K562 (cell line): ENCODE data around the gene CDC37. TPM values are rescaled to one million over a fixed set of nuclear protein-coding genes. Genes with fewer than 3 reads are reported as not detected.

Experiments used
- KLF13 ChIP-seq: fragments of 450-650 bp; IDR thresholded peaks from 2 replicates; pipeline ENCODE4 v1.6.1; 2016; ENCODE audit warnings: missing genetic modification characterization, low read depth, mild to moderate bottlenecking, missing compliant biosample characterization, moderate library complexity, borderline replicate concordance
- MED1 ChIP-seq: sonication (generic); formaldehyde crosslinking; IDR thresholded peaks from 2 replicates; pipeline ENCODE4 v1.8.1; 2023; ENCODE audit warnings: missing genetic modification reagents, borderline replicate concordance
- POLR2H ChIP-seq: IDR thresholded peaks from 2 replicates; pipeline ENCODE4 v1.6.1; 2016; ENCODE audit warnings: missing genetic modification characterization, low read depth, mild to moderate bottlenecking, control low read depth, missing compliant biosample characterization, moderate library complexity
- SAFB ChIP-seq: fragments of 200-400 bp; formaldehyde crosslinking; IDR thresholded peaks from 2 replicates; pipeline ENCODE4 v1.6.1; 2017; ENCODE audit warnings: low read depth, low read length, borderline replicate concordance
- SRSF9 ChIP-seq: fragments of 200-400 bp; formaldehyde crosslinking; IDR thresholded peaks from 2 replicates; pipeline ENCODE4 v1.6.1; 2017; ENCODE audit warnings: low read depth, low read length, borderline replicate concordance
- TEAD4 ChIP-seq, 2 experiments: sonication (generic) in 1 of 2; formaldehyde crosslinking in 1 of 2; IDR thresholded peaks; 2 replicates each; pipeline versions ENCODE4 v1.6.1 to v1.8.0; 2012 to 2022; ENCODE audit warnings: borderline replicate concordance in 1 of 2, inconsistent platforms in 1 of 2, low read length in 1 of 2, mild to moderate bottlenecking in 1 of 2, missing genetic modification reagents in 1 of 2
- ZC3H11A ChIP-seq: IDR thresholded peaks from 2 replicates; pipeline ENCODE4 v1.6.1; 2012; ENCODE audit warnings: low read depth, low read length, improper control_type of control experiment
- polyA plus RNA-seq, 8 experiments: library from polyadenylated mRNA; depleted of rRNA in 4 of 8; stranded (reverse) in 5 of 8; unstranded in 3 of 8; fragments of >200 nt; fragmentation: Nextera tagmentation in 2 of 8; fragmentation: Illumina TruSeq in 1 of 8; extraction: Ambion mirVana in 2 of 8; extraction: Trizol in 1 of 8; gene quantifications; 2 replicates each; pipeline versions ENCODE4 v1.2.1 to v1.2.3, GENCODE V29; 2011 to 2014; ENCODE audit warnings: inconsistent platforms in 1 of 8, missing spikeins in 1 of 8
- total RNA-seq, 7 experiments: library from RNA; depleted of rRNA in 6 of 7; stranded (reverse); fragments of >200 nt in 6 of 7; fragmentation: Illumina TruSeq in 2 of 7; extraction: Trizol in 2 of 7; gene quantifications; 2 replicates each; pipeline versions ENCODE4 v1.2.1 to v1.2.3, GENCODE V29; 2011 to 2021; ENCODE audit warnings: low replicate concordance in 1 of 7
- TF ChIP-seq, protein P1 (sequence below), 2 experiments: fragments of 450-650 bp; IDR thresholded peaks; 2 replicates each; pipeline ENCODE4 v1.6.1; 2016; ENCODE audit warnings: mild to moderate bottlenecking in 2 of 2, borderline replicate concordance in 1 of 2, low read depth in 1 of 2, moderate library complexity in 1 of 2
- TF ChIP-seq, protein P2 (sequence below): fragments of 250-450 bp; sonication (Bioruptor Pico); IDR thresholded peaks from 2 replicates; pipeline ENCODE4 v1.8.0; 2022; ENCODE audit warnings: moderate library complexity, mild to moderate bottlenecking, inconsistent platforms
- TF ChIP-seq, protein P3 (sequence below): sonication (generic); formaldehyde crosslinking; IDR thresholded peaks from 2 replicates; pipeline ENCODE4 v1.8.1; 2023; ENCODE audit warnings: mild to moderate bottlenecking, missing genetic modification reagents, moderate library complexity
- TF ChIP-seq, protein P4 (sequence below): fragments of 200-400 bp; formaldehyde crosslinking; IDR thresholded peaks from 2 replicates; pipeline ENCODE4 v1.6.1; 2017; ENCODE audit warnings: mild to moderate bottlenecking, low read depth, low read length, moderate library complexity

The CDC37 gene
- total and polyA plus RNA-seq, 9 of the 15 experiments (the other 6 are each of a cell fraction or from before 2014, with no cell fraction given), result 6.6 to 538 (median 227) TPM

DNA sequence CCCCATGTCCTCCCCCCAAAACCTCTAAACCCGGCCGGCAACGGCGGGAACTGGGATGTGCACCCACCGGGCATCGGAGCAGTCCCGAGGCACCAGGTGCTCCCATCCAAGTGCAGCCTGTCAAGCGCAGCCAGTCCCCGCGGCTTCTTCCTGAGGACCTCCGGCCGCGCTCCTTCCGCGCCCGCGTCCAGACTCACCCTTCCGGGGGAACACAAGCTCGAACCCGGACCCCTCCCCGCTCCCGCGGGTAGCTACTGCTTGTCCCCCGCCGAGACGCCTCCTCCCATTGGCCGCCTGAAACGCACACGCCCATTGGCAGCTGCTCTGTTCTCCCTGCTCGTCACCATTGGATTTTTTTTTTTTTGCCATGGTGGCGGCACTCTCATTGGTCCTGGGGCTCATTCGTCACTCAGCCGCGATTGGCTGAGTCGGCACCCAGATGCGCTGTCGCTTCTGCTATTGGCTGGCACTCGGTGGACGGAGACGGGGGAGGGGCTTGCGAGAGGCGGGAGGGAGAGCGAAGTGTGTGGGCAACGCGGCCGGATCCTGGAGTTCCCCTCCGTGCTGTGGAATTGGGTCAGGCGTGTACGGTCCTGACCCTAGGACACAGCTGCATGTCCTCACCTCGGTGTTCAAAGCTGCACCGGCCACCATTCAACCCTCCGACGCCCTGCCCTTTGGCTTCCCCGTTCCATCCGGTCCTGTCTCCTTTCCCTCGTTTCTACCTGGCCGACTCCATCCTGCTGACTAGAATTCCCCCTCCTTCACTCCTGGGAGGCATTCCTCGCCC, 22.8 kb downstream of the CDC37 start, which contains the start of gene TYK2 (continued):
- TF ChIP-seq, protein P1, sequence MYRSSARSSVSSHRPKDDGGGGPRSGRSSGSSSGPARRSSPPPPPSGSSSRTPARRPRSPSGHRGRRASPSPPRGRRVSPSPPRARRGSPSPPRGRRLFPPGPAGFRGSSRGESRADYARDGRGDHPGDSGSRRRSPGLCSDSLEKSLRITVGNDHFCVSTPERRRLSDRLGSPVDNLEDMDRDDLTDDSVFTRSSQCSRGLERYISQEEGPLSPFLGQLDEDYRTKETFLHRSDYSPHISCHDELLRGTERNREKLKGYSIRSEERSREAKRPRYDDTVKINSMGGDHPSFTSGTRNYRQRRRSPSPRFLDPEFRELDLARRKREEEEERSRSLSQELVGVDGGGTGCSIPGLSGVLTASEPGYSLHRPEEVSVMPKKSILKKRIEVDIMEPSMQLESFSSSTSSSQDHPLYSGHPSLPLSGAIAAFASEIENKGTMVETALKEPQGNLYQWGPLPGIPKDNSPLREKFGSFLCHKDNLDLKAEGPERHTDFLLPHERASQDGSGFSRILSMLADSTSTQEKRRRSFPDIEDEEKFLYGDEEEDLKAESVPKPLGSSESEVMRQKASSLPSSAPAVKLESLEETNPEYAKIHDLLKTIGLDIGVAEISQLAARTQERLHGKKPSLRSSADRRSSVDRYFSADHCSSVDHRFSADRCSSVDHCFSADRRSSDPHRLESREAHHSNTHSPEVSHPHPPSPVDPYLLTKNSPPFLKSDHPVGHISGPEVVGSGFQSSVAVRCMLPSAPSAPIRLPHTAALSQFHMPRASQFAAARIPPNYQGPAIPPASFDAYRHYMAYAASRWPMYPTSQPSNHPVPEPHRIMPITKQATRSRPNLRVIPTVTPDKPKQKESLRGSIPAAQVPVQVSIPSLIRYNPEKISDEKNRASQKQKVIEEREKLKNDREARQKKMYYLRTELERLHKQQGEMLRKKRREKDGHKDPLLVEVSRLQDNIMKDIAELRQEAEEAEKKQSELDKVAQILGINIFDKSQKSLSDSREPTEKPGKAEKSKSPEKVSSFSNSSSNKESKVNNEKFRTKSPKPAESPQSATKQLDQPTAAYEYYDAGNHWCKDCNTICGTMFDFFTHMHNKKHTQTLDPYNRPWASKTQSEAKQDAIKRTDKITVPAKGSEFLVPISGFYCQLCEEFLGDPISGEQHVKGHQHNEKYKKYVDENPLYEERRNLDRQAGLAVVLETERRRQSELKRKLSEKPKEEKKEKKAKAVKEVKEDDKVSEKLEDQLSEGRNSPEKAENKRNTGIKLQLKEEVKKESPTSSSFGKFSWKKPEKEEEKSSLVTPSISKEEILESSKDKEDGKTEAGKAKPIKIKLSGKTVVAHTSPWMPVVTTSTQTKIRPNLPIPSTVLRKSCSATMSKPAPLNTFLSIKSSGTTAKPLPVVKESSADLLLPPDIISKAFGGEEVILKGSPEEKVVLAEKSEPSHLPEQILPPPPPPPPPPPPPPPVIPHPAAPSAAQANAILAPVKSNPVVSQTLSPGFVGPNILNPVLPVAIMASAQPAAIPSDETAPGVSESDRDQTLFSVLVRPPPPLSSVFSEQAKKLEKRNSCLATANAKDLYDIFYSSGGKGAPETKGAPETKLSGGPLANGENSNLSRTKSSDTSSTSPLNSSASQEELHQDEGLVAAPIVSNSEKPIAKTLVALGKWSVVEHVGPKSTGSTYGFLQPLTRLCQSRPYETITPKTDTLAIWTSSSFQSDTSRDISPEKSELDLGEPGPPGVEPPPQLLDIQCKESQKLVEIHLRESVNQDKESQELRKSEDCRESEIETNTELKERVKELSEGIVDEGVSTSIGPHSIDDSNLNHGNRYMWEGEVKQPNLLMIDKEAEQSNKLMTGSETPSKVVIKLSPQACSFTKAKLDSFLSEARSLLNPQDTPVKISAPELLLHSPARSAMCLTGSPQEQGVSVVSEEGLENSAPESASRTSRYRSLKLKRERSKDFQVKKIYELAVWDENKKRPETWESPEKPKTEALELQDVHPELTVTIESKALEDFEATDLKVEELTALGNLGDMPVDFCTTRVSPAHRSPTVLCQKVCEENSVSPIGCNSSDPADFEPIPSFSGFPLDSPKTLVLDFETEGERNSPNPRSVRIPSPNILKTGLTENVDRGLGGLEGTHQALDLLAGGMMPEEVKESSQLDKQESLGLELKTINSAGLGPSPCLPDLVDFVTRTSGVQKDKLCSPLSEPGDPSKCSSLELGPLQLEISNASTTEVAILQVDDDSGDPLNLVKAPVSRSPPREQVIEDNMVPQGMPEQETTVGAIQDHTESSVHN (IDR thresholded peaks at IDR 0.05; ENCODE audit: borderline replicate concordance in 1 of 2, low read depth in 1 of 2), result no peak
- TF ChIP-seq MED1 (CRISPR knock-in tag), result no peak
- TF ChIP-seq, protein P2, sequence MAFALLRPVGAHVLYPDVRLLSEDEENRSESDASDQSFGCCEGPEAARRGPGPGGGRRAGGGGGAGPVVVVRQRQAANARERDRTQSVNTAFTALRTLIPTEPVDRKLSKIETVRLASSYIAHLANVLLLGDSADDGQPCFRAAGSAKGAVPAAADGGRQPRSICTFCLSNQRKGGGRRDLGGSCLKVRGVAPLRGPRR (CRISPR knock-in tag), result no peak
- TF ChIP-seq POLR2H (tag), result peak; percentile 77
- TF ChIP-seq KLF13 (tag), result no peak
- TF ChIP-seq, protein P3, sequence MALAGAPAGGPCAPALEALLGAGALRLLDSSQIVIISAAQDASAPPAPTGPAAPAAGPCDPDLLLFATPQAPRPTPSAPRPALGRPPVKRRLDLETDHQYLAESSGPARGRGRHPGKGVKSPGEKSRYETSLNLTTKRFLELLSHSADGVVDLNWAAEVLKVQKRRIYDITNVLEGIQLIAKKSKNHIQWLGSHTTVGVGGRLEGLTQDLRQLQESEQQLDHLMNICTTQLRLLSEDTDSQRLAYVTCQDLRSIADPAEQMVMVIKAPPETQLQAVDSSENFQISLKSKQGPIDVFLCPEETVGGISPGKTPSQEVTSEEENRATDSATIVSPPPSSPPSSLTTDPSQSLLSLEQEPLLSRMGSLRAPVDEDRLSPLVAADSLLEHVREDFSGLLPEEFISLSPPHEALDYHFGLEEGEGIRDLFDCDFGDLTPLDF (CRISPR knock-in tag), result peak; percentile 67; the same call in 1 of the 2 replicates
- TF ChIP-seq ZC3H11A, result no peak
- 0 out of 2 replicates have a peak, but pooled peaks have one; percentile 6 for TF ChIP-seq SAFB
- no peak for TF ChIP-seq SRSF9
- TF ChIP-seq TEAD4 (IDR thresholded peaks at IDR 0.05; ENCODE audit: low read length), result peak; percentile 36; the same call in 1 of the 2 replicates
- TF ChIP-seq TEAD4 (CRISPR knock-in tag; IDR thresholded peaks at IDR 0.05; ENCODE audit: borderline replicate concordance), result no peak
- TF ChIP-seq, protein P4, sequence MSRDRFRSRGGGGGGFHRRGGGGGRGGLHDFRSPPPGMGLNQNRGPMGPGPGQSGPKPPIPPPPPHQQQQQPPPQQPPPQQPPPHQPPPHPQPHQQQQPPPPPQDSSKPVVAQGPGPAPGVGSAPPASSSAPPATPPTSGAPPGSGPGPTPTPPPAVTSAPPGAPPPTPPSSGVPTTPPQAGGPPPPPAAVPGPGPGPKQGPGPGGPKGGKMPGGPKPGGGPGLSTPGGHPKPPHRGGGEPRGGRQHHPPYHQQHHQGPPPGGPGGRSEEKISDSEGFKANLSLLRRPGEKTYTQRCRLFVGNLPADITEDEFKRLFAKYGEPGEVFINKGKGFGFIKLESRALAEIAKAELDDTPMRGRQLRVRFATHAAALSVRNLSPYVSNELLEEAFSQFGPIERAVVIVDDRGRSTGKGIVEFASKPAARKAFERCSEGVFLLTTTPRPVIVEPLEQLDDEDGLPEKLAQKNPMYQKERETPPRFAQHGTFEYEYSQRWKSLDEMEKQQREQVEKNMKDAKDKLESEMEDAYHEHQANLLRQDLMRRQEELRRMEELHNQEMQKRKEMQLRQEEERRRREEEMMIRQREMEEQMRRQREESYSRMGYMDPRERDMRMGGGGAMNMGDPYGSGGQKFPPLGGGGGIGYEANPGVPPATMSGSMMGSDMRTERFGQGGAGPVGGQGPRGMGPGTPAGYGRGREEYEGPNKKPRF, result no peak
